HG03342 (cell line): ENCODE measurements around the gene RNF150.
"Not testable (repeated sequence)": the region's sequence is repeated elsewhere in the genome, so short reads cannot be mapped to it uniquely, and the experiment has no call there.

Source experiments
- ATAC-seq: cut with Tn5 transposase; IDR thresholded peaks from one replicate; pipeline ENCODE4 v1.9.1; 2021; ENCODE audit warnings: mild to moderate bottlenecking, moderate library complexity; ENCODE audit not compliant: unreplicated experiment

Gene RNF150

DNA sequence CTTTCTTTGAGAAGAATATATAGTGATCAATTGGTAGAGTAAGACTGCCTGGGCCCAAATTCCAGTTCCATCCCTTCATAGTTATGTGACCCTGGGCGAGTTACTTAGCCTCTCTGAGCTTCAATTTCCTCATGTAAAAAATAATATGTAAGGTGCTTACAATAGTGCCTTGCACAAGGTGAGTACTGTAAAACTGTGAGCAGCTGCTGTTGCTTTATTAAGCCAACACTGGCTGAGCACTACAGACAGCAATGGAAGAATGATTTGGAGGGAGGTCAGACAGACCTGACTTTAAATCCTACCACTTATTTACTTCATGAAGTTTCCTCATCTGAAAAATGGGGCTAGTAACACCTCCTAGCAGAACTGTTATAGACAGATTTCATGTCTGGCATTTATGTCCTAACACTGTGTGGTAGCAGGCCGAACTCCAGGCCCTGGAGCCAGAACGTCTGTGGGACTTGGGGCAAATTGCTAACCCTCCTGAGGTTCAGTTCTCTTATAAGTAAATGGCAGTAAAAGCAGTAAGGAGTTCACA lies 53.8 kb downstream of the RNF150 start:
- ATAC-seq: no peak

DNA sequence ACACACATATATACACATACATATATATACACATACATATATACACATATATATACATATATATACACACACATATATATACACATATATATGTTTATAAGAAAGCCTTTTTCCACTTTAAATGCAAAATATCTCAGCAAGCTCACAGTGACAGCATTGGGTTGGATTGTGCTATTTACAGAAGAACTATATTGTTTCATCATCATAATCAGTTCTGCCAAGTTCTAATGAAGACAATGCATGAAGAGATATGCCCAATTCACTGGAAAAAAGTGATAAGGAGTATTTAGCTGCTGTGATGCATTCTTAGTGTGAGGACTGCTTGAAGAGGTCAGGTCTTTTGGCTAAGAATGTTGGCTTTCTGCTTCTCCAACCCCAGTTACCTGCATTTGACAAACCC lies 54.4 kb downstream of the RNF150 start:
- ATAC-seq: no peak

DNA sequence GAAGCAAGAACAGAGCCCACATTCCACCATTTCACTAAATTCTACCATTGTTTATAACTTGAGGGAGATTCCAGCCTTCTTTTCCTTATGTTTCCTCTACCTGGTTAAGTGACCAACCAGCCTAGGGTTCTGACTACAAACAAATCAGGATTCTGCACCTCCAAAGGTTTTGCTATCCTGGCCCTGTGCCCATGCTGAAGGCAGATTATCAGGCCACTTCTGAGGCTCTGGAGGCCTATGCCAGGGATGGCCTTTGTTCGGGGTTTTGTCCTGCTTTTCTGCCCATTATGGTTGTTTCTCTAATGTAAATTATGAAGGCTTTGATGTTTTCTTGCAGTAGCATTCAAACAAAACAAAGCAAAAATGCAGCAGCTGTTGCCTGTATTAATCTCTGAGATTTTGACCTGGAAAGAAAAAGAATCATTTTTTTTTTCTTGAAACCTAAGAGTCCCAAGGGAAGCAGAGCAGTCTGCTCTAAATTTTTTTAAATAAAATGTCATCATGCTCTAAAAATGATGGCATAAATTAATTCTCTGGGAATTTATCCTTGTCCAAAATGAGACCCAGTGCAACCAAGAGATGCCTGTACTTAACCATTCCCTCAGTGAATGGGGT lies 55.6 kb downstream of the RNF150 start:
- no peak for ATAC-seq

GRCh38 chr4:141075553-141075952 lies 57.7 kb downstream of the RNF150 start:
- ATAC-seq: no peak

- ATAC-seq: no peak
These were observed 59.0 kb downstream of the RNF150 start for GRCh38 chr4:141074098-141074878.

GRCh38 chr4:141066690-141067089 lies 66.6 kb downstream of the RNF150 start:
- ATAC-seq: no peak

GRCh38 chr4:141065872-141066271 lies 67.4 kb downstream of the RNF150 start:
- no peak for ATAC-seq

DNA sequence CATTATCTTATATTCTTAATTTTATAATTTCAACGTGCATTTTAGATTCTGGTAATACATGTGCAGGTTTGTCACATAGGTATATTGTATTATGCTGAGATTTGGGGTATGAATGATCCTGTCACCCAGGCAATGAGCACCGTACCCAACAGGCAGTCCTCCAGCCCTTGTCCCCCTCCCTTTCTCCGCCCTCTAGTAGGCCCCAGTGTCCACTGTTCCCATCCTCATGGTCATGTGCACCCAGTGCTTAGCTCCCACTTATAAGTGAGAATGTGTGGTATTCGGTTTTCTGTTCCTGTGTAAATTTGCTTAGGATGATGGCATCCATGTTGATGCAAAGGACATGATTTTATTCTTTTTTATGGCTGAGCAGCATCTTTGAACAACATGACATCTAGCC lies 70.6 kb downstream of the RNF150 start:
- no peak for ATAC-seq

GRCh38 chr4:141058591-141059512 lies 74.4 kb downstream of the RNF150 start:
- ATAC-seq: no peak

GRCh38 chr4:141057582-141057981 lies 75.7 kb downstream of the RNF150 start:
- ATAC-seq: no peak

DNA sequence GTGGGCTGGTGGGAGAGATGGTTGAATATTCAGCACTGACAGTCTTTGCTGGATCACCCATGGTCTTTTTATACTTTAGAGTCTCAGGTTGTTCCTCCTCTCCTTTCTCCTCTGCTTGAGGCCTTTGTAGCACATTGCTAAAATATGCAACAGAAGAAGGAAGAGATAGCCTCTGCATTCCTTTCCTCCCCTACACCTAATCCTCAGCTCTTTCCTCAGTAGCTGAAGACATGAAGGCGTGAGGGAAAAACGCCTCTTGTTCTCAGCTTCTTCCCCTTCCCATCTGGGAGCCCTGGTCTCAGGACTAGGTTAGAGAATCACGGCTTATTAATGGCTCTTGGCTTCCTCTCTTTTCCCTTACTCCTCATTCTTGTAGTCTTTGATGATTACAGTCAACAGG lies 76.8 kb downstream of the RNF150 start:
- no peak for ATAC-seq

DNA sequence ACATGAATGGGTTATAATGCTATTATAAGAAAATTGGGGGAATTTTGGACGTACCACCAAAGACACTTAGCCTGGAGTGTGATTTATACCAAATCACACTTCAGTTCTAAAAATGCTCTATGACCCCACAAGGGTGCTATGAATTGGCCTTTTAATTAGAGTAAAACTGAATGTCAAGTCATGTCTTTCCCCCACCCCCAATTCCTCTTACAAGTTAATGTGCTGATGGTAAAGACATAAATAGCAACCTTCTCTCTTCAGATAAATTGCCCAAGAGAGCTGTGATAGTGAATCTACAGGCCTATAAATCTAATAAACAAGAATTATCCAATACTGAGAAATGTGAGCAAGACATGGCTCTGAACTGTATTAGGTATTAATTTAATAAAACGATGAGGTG lies 78.8 kb downstream of the RNF150 start:
- ATAC-seq: no peak

DNA sequence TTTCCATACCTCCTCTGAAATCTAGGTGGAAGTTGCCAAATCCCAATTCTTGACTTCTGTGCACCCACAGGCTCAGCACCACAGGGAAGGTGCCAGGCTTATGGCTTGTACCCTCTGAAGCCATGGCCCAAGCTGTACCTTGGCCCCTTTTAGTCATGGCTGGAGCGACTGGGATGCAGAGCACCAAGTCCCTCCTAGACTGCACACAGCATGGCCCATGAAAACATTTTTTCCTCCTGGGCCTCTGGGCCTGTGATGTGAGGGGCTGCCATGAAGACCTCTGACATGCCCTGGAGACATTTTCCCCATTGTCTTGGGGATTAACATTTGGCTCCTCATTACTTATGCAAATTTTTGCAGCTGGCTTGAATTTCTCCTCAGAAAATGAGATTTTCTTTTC lies 82.3 kb downstream of the RNF150 start:
- ATAC-seq: not testable (repeated sequence)

DNA sequence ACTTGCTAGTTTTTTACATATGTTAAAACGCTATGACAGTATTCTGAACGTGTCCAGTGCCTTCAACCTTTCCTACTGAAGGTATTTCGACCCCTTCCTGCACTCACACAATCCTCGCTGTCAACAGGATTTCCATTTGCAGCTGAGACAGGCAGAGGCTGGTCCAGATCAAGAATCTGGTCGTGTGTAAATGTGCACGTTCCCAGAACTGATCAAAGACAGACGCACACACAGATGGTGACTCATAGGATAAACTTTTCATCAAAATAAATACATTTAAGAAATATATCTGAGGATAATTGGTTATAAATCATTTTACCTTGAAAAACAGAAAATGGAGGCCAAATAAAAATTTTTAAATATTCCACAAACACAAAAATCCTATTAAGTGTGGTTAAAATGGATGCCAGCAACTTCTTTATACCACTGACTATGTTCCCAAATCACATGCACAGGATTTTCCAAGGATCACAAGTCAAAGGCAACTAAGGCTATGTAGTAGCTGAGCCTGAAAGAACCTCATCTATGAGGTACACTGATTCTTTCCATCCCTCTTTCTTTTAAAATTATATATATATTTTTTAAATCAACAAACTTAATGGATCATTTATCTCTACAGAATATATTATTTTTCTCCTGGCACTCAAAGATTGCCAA lies 85.9 kb downstream of the RNF150 start:
- no peak for ATAC-seq

DNA sequence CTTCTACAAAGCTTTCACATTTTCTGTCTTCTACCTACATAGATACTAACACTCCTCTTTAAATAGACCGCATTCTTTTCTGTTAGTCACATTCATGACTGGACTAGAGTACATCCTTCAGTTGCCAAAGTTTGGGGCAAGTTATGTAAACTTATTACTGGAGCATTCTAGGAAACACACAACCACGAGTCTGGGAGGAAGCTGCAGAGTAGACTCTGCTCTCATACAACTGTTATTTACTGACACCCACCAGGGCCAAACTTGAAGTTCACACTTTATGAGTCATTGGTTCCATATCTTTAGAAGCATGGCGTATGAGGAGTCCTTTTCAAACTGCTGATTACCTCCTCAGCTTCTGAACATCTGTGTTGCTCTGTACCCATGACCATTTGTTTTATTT lies 87.0 kb downstream of the RNF150 start:
- no peak for ATAC-seq

- no peak for ATAC-seq
These were observed 87.4 kb downstream of the RNF150 start for GRCh38 chr4:141045848-141046247.

GRCh38 chr4:141041021-141041476 lies 92.2 kb downstream of the RNF150 start:
- no peak for ATAC-seq

GRCh38 chr4:141039156-141039555 lies 94.1 kb downstream of the RNF150 start:
- no peak for ATAC-seq

- no peak for ATAC-seq
These were observed 94.8 kb downstream of the RNF150 start for GRCh38 chr4:141038428-141038827.

DNA sequence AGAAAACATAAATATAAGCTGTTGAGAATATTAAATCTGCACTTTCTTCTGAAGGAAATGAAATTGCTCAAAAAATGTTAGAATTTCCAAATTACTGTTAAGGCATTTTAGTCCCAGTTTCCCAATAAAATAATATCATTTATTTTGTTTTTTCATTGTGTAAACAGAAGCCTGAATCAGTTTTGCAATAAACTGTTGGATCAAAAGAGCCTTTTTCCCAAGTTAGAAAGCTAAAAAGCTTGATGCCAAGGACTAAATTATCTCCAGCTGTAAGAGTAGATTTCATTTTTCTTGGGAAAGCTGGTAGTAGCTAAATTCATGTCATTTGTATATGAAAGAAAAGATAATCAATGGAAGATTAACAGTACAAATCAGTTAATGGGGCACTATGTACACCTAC lies 95.8 kb downstream of the RNF150 start:
- ATAC-seq: no peak

DNA sequence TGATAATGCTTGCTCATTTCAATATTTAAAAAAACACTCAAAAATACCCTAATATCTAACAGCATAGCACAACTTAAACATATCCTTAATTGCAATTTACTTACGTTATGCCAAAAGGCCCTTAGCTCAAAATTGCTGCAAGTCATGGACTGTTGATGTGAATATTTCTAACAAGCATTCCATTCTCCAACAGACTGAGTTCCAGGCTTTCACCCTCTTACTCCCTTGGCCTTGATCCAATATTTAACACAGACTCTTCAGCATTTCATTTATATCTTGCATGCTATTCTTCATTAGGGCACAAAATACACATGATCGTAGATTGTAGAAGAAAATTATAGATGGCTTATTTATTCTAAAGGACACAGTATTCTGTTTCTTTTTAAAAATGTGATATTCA lies 96.5 kb downstream of the RNF150 start:
- no peak for ATAC-seq
